HG03342 (cell line): ENCODE data around the gene AKAP1.

ENCODE experiments used
- ATAC-seq: cut with Tn5 transposase; IDR thresholded peaks from one replicate; pipeline ENCODE4 v1.9.1; 2021; ENCODE audit warnings: mild to moderate bottlenecking, moderate library complexity; ENCODE audit not compliant: unreplicated experiment

The AKAP1 gene

DNA sequence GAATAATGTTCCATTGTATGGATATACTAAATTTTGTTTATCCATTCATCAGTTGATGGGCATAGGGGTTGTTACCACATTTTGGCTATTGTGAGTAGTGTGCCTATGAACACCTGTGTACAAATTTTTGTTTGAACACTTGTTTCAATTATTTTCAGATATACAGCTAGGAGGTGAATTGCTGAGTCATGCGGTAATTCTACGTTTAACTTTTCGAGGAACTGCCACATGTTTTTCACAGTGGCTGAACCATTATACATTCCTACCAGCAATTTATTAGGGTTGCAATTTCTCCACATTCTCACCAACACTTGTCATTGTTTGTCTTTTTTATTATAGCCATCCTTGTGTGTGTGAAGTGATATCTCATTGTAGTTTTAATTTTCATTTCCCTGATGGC, 75.6 kb downstream of the AKAP1 start:
- no peak for ATAC-seq

DNA sequence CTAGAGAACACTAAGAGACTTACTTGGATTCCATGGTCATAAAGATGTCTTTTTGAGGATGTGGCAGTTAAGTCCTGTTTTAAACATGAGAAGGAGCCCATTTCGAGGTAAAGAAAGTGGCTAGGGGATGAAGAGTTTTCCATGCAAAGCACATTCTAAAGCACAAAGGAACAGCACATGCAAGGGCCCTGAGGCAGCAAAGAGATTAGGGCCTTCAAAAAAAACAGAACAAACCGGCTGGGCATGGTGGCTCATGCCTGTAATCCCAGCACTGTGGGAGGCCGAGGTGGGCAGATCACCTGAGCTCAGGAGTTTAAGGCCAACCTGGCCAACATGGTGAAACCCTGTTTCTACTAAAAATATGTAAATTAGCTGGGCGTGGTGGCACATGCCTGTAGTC, 79.8 kb downstream of the AKAP1 start:
- ATAC-seq = no peak

- no peak for ATAC-seq
These were observed 80.7 kb downstream of the AKAP1 start for GRCh38 chr17:57165754-57166153.

DNA sequence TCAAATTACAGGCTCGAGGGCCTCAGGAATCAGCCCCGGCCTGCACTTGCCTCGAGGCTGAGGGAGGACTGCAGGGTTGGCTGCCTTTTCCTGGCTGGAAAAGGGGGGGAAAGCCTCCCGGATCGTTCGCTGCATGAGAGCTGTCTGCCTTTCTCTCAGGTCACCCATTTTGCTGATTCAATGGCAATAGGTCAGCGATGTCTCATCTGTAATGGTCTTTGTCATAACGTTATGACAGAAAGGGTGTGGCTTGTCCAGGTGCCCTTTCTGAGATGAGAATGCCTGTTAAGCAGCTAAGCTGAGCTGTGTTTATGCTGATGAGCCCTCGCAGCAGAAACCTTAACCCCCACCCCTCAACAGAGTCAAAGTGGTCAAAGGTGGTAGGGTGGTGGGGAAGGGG, 81.8 kb downstream of the AKAP1 start:
- no peak for ATAC-seq

DNA sequence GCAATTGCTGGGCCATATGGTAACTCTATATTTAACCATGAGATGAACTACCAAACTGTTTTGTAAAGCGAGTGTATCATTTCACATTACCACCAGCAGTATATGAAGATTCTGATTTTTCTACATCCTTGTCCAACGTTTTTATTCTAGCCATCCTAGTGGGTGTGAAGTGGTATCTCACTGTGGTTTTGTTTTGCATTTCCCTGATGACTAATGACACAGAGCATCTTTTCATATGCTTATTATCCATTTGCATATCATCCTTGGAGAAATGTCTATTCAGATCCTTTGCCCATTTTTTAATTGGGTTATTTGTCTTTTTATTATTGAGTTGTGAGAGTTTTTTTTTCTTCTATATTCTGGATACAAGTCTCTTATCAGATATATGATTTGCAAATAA, 83.6 kb downstream of the AKAP1 start:
- no peak for ATAC-seq

DNA sequence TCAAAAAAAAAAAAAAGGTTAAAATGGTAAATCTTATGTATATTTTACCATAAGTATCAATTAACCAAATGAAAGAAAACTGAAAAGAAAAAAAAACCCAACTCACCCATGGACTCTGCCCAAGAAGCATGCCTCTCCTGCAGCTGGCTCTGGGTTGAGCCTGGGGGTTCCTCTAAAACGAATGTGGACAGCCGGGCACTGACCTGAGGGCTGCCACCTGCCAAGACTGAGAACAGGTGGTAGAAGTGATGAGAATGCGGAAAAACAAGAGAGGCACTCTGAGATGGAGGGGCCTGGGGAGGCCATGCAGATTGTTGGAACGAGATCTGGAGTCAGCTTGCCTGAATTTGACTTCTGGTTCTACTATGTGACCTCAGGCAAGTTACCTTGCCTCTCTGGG, 85.8 kb downstream of the AKAP1 start:
- no peak for ATAC-seq
